NOMO-1 treated with DMSO at 0.1 percent for 48 hours (cell line): ENCODE results near the gene ISG15.
"Not testable (repeated sequence)": the region's sequence is repeated elsewhere in the genome, so short reads cannot be mapped to it uniquely, and the experiment has no call there.

Source experiments
- DNase-seq: peaks from one replicate; lab custom pipeline; 2025; ENCODE audit not compliant: unreplicated experiment; lab: John Stamatoyannopoulos, UW

The ISG15 gene

DNA sequence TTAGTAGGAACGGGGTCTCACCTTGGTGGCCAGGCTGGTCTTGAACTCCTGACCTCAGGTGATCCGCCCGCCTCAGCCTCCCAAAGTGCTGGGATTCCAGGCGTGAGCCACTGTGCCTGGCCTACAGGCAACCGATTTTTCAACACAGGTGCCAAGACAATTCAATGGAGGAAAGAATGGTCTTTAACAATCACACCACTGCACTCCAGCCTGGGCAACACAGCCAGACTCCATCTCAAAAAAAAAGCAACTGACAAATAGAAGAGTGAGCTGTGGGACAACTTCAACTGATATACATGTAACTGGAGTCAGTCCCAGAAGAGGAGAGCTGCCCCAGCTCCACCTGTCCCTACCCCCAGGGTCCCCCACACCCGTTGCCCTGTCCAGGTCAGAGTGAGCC is 18.8 kb upstream of the ISG15 start:
- DNase-seq, result not testable (repeated sequence)

DNA sequence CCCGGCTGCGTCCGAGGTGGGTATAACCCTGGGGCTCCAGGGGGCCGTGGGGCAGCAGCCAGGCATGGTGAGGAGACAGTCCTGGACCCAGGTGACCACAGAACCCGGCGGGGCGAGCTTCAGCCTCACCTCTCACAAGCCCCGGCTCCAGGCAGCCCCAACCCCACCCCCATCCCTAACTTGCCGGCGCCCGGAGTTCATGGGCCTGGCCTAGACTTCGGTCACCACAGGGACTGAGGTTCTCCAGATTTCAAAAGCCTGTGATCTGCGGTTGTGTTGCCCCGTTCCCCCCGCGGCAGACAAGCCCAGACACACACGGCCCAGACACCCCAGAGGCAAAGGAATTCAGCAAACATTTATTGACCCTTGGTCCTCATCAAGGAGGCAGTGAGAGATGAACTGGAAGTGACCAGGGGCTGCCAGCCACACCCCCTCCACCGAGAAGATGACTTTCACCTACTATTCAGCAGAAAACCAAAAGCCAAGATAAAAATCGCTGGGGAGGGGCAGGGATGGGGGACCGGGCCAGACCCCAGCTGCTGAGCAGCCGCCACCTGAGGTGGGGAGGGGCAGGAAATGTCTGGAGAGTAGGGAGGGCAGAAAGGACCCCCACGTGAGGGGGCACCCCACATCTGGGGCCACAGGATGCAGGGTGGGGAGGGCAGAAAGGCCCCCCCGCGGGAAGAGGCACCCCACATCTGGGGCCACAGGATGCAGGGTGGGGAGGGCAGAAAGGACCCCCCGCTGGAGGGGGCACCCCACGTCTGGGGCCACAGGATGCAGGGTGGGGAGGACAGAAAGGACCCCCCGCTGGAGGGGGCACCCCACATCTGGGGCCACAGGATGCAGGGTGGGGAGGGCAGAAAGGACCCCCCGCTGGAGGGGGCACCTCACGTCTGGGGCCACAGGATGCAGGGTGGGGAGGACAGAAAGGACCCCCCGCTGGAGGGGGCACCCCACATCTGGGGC is 17.3 kb upstream of the ISG15 start:
- DNase-seq, result no peak

DNA sequence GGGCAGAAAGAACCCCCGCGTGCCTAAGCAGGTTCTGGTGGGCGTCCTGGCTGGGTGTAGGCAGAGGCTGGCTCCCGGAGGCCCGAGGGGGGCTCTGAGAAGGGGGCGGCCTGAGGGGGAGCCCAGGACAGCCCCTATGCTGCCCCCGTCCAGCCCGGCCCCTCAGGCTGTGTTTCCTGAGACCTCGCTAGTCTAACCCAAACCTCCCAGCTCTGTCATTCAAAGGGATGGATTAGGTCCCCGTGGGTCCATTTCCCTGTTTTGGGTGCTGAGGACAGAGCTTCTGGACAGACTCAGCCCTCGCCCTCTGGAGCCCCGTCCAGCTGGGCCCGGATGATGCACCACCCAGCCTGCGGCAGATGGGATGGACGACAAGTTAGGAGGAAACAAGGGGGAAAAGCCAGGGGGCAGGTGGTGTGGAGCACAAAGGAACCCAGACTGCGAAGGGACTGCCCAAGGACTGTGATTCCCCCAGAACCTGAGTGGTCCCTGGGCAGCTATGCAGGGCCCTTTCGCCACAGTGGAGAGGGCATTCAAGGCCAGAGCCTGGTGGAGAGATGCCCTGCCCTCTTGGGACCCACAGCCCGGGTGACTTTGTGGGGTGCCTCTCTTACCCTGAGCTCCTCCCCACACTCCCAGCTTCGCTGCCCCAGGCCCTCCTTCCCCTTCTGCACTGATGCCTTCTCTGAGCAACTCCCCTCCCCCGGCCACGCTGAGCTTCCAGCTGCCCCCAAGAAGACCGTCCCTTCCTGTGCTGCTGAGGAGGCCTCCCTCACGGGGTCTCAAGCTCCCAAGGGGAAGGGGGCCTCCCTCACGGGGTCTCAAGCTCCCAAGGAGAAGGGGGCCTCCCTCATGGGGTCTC is 16.2 kb upstream of the ISG15 start:
- DNase-seq, result no peak

DNA sequence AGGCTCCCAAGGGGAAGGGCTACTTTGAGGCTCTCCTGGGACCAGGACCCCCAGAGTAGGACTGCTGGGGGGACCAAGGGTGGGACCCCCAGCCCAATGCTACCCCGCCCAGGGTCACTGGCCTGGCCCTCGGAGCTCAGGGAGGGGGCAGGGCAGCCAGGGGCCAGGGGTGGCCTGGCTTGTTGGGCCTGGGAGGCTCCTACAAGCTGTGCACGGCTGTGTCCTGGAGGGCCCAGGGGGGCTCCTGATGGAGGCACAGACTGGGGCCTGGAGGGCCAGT is 15.6 kb upstream of the ISG15 start:
- DNase-seq, result no peak

DNA sequence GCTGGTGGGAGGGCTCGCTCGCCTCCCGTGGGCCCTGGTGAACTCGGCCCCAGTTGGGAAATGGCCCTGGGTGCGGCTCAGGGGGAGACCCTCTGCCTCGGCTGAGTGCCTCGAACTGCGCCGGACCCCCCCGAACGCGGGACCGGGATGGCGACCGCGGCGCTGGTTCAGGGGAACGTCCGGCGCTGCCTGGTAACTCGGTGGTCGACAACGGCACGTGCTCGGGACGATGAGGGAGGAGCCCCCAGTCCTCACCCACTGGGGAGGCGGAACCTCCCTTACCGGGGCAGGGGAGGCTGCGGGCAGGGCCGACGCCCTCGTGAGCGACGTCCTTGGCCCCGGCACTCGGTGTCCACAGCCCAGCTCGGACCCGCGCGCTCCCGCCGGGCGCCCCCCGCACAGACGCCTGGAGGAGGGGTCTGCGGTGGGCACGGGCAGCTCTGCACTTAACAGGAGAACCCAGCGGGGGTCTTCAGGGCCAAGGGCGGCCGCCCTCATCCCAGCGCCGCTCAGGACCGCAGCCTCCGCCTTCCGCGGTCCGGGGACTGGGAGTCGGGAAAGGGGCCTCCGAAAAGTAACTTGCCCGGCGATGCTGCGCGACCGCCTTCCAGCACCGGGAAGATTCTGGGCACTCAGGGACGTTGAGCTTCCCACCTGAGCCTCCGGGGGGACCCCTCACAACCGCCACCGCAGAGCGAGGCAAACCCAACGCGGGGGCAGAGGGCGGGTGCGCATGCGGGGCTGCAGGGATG is 15.1 kb upstream of the ISG15 start:
- DNase-seq, result no peak

DNA sequence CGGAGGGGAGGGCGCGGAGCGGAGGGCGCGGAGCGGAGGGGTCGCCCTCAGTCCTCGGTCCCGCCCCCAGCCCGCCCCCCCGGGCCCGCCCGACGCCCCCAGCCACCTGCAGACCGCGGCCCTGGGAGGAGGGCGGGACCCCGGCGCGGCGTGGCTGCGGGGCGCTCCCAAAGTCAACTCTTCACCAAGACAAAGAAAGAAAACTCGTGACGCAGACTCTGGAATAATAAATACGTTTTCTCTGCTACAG is 14.6 kb upstream of the ISG15 start:
- DNase-seq, result no peak

DNA sequence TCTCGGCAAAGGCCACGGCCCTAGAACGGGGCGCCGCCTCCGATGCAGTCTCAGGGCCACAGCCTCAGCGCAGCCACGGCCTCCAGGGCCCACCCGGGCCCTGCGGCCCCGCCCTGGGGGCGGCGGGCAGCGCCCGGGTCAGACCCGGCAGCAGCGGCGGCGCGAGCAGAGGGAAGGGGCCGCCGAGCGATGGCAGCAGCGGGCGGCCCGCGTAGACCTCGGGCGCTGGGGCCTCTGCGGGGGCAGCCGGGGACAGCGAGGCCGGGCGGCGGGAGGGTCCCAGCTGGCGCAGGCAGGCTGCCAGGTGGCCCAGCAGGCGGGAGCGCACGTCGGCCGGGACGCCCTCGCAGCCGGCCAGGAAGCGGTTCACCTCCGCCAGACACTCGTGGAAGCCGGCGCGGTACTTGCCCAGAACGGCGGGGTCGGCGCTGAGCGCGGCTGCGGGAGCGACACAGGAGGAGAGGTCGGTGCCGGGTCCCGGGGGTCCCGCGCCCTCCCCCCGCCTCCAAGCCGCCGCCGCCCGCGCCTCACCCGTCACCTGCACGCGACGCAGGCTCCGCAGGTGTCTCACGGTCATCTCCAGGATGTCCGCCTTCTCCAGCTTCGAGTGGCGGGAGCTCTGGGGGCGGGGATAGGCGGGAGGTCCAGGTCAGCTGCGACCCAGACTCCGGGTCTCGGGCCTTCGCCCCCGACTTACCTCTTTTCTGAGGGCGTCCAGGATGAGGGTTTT is 14.1 kb upstream of the ISG15 start:
- DNase-seq, result no peak

DNA sequence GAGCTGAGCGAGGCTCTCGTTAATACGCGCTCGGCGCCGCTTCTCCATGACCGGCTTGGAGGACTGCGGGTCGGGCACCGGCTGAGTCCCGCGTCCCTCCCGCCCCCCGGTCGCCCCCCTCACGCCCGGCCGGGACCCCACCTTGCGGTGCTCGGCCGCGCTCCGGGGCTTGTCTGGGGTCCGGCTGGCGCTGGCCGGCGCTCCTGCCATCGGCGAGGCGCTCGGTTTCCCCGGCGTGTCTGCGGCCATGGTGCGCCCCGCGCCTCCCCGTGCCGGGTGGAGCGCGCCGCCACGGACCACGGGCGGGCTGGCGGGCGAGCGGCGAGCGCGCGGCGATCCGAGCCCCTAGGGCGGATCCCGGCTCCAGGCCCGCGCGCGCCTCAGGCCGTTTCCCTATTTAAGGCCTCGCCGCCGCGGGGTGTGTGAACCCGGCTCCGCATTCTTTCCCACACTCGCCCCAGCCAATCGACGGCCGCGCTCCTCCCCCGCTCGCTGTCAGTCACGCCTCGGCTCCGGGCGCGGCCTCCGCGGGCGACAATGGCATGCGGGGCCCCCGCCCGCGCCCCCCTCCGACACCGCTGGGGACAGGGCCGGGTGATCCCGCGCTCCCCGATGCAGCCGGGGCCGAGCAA is 13.5 kb upstream of the ISG15 start, which contains the start of gene HES4:
HES4 (minus strand) TSS at position 373 of the 632 bp plus-strand sequence; CDS start at position 249, 124 bp downstream.
- peak; percentile 61 for DNase-seq

DNA sequence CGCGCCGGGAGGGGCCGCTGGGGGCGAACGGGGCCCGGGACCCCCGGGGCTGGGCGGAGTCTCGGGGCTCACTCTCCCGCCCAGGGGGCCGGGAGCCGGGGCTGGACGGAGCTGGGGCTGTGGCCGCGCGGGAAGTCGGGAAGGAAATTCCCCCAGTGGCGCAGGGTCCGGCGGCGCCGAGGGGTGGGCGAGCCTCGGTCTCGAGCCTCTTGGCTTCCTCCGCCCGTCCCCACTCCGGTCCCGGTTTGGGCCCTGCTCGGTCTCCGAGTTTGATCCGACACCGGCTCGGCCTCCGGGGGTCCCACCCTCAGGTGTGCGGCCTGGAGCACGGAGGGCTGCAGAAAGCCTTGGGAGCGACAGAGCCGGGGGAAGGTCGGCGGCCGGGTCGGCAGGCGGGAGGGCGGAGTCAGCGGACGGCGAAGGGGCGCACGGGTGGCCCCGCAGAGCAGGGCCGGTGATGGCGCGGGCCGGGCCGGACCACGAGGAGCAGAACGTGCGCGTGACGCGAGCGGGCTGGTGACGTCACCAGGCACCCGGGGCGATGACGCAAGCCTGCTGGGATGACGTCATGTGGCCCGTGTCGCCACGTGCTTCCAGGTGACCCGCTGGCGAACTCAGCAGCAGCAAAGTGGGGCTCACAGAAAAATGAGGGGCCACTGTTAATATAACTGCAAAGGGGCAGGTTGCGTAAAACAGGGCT is 12.8 kb upstream of the ISG15 start:
- DNase-seq, result no peak

DNA sequence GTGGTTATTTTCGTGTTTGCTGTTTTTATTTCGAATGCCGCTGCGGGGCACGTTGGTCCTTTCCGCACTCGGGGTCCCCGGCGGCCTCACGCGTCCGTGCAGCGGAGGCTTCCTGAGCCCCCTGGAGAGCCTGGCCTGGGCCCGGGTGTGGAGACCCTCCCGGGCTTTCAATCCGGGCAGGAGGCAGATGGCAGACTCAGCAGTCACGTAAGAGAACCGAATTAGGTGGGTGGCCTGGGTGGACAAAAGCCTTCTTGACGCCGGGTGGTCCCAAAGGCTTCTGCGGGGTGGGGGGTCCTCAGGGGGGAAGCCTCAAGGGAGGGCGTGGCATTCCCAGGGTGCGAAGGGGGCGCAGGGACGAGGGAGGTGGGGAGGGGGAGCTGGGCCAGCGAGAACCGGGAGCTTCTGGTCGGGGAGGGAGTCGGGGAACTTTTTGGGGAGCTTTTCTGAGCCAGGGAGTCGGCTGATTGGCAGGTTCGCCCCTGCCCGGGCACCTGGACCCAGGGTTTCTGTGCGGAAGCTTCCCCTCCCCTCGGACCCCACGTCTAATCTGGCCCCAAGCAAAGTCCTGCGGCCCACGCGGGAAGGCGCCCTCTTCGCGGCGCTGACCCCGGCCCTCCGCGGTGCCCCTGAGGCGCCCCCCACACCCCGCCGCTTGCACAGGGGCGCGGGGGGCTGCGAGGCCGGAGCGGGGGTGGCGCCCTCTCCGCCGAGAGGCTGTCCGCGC is 12.1 kb upstream of the ISG15 start:
- DNase-seq, result no peak

DNA sequence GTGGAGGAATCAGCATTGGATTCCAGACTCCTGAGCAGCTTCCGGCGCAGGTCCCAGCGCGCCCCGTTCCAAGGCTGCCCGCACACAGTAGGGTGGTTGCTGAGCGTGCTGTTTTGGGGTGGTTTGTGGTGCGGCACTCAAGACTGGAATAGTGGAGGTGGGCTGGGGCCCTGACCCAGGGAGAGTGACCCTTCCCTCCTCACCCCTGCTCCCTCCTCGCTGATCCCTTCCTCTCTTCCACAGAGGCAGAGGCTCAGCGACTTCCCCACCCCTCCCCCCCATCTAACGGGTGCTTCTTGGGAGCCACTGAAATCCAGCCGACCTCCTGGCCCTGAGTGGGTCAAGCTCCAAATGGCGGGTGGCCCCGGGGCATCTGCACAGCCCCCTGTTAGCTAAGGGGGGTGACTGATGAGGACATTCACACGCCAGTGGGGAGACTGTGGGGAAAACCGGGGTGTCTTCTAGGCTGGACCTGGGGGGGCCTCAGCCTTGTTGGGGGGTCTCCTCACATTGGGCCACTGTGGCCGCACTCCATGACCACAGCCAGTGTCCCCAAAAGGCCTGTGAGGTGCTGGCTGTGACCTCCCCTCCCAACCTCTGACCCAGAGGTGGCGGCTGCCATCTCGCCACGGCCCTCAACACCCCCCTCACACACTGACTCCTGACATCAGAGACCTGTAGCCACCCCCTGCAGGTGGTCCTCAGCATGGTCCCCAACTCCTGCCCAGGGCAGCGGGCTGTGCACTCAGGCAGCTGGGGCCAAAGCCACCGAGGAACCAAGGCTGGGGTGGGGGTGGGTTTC is 9.5 kb upstream of the ISG15 start:
- DNase-seq, result no peak

DNA sequence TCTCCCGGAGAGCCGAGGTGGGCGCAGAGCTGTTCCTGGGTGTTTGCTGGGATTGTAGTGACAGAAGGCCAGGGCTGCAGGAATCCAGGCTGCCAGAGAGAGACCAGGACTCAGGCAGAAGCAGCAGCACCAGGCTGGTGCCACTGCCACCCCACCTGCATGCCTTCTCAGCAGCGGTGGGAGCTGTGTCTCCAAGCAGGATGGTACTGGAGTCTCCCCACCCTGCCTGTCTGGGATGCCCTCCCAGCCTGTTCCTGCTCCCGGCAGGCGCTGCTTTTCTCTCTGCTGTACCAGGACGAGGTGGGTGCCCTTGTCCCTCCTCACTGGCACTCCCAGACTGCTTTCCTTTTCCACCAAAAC is 8.9 kb upstream of the ISG15 start:
- no peak for DNase-seq

DNA sequence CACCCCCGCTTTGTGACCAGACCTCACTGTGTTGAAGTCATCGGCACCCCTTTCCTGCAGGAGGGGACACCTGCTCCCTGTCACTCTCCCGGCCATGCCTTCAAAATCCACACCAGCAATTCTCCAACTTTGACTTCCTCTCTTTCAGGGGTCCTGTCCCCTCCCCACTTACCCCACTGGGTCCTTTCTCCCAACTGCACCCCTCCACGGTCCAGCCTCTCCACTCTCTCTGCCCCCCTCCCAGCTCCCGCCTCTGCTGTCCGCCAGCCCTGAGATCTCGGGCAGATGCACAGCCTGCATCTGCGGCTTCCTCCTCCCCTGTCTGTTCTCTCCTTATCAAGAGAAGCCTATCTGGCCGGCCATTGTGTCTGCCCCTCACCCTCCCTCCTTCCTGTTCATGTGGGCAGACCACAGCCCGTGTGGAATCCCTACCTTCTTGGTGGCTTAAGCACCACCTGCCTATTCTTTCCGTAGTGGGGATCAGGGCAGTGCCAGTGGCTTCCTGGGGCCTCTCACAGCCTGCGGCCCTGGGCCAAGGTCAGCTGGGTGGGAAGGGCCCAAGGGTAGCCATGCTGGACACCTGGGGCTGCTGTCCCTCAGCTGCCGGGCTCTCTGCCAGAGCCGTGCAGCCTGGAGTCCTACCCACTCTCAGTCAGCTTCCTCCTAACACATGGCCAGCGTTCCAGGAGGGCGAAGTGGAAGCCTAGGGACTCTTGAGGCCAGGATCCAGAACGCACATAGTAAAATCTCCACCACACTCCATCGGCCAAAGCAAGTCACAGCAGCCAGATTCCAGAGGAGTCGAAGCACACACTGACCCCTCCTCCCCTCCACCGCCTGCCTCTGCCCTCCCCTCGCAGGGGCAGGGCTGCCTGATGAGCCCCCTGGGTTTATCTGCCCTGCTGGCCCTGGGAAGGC is 8.3 kb upstream of the ISG15 start:
- no peak for DNase-seq

DNA sequence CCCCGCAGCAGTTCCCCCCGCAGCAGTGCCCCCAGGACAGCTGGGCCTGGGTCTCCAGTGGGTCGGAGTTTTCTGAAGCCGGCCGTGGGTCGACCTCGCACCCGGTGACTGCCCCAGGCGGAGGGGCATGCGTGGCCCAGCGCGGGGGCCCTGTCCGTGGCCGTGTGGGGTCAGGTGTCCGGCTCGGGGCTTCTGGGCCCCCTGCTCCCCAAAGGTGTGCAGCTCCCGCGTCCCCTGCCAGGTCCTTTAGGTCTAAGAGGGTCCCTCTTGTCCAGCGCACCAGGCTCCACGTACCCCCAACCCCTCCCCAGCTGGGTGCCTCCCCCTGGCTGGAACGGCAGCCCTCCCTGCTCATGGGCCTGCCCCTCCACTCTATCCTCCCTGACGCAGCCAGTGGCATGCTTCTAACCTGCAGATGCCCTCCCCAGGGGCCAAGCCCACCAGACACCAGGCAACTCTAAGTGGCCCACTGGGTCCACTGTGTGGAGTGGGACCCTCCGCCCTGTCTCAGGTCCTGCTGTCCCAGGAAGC is 7.5 kb upstream of the ISG15 start:
- no peak for DNase-seq

DNA sequence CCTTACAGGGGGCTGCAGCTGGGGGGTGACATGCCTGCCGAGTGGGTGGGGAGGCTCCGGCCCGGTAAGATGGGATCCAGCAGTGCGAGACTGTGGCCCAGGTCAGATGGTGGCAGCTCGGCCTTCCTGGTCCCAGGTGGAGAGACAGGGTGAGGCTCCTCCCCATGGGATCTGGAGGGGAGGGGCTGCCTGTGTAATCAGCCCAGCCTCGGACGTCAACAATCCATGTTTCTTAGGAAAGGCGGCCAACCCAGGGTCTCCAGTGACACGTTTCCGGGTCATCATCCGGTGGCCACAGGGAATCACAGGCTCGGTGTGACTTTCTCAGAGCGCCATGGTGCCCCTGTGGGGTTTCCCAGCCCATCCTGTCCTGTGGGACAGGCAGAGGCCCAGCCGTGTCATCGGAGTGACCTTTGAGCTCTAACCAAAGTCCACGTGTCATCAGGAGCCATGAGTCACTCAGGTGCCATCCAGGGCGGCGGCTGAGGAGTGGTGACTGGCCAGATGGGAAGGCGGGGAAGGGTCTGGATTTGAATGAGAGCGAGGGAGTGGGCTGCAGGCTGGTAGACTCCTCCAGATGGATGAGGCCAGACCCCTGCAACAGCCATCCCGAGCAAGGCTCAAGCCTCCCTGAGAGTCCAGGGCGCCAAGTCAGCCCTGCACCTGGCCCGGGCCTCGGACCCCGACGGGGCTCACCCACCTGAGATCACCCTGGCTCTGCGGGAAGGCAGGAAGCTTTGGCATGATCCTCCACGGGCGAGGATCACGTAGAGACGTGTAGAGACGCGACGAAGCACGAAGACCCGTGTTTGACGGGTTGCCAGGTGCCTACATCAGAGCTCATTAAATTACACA is 6.8 kb upstream of the ISG15 start:
- no peak for DNase-seq

DNA sequence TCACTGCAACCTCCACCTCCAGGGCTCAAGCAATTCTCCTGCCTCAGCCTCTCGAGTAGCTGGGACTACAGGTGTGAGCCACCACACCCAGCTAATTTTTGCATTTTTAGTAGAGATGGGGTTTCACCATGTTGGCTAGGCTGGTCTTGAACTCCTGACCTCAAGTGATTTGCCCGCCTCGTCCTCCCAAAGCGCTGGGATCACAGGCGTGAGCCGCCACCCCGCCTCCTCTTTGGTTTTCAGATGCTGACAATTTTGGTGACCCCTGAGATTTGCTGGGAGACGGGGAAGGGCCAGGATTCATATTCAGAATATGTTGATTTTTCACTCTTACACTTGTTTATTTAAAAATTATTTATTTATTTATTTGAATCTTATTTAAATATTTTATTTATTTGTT is 3.2 kb upstream of the ISG15 start:
- not testable (repeated sequence) for DNase-seq
